Measurements from ENCODE around the gene KATNAL2.

GRCh38 chr18:47108998-47109405, 191.6 kb downstream of the KATNAL2 start:
- TF ChIP-seq ZNF565 (CRISPR knock-in tag; conservative IDR thresholded peaks at IDR 0.05; ENCODE audit: low read depth) (no peak), CSDC2 (CRISPR knock-in tag; IDR thresholded peaks at IDR 0.05) (no peak), ESRRG (CRISPR knock-in tag; IDR thresholded peaks at IDR 0.05) (no peak), TOX (CRISPR knock-in tag; IDR thresholded peaks at IDR 0.05; ENCODE audit: borderline replicate concordance) (no peak), POU6F1 (CRISPR knock-in tag; IDR thresholded peaks at IDR 0.05; ENCODE audit: borderline replicate concordance, low read depth) (no peak), ZC3H10 (CRISPR knock-in tag; IDR thresholded peaks at IDR 0.05) (no peak), GLIS3 (CRISPR knock-in tag; IDR thresholded peaks at IDR 0.05) (no peak)
